Panc1 (cell line): ENCODE results near the gene PTGFRN. TPM values are rescaled to one million over a fixed set of nuclear protein-coding genes. Genes with fewer than 3 reads are reported as not detected.

Experiments used
- ATAC-seq: fragments of 200-7000 bp; cut with Tn5 transposase; 2 replicates; pipeline ENCODE4 v1.9.1; 2020; ENCODE audit warnings: mild to moderate bottlenecking, moderate library complexity
- BruUV-seq: library from RNA; stranded (reverse); fragments of 400-500 nt; replicated peaks from 2 replicates; lab custom pipeline; 2021; lab: Mats Ljungman, UMichigan
- CTCF ChIA-PET: fragments of 300-600 bp; sonication (Branson Sonifier 250); formaldehyde crosslinking; loops from one replicate; lab custom pipeline; 2022; ENCODE audit warnings: antibody characterized with exemption; lab: Charles Lee
- POLR2A ChIA-PET: fragments of 300-600 bp; sonication (Branson Sonifier 250); formaldehyde crosslinking; loops from one replicate; lab custom pipeline; 2022; ENCODE audit warnings: antibody characterized with exemption; lab: Charles Lee
- DNase-seq: peaks from one replicate; pipeline ENCODE4 v3.0.0-alpha.2; 2010; ENCODE audit warnings: low read depth, low spot score
- H3K27ac ChIP-seq: 2 replicates; pipeline ENCODE4 v1.5.1; 2011; ENCODE audit warnings: mild to moderate bottlenecking, low read length, inconsistent platforms
- H3K27me3 ChIP-seq: fragments of 200-500 bp; sonication (Bioruptor generic); 2 replicates; pipeline ENCODE4 v1.6.0; 2014; ENCODE audit warnings: low read length, inconsistent platforms; ENCODE audit not compliant: control insufficient read depth, insufficient read depth
- H3K36me3 ChIP-seq: fragments of 200-500 bp; sonication (Bioruptor generic); 2 replicates; pipeline ENCODE4 v1.5.1; 2014; ENCODE audit warnings: inconsistent platforms, mild to moderate bottlenecking, low read length, moderate library complexity; ENCODE audit not compliant: control insufficient read depth, insufficient read depth
- H3K4me1 ChIP-seq: 2 replicates; pipeline ENCODE4 v1.5.1; 2011; ENCODE audit warnings: inconsistent platforms, mild to moderate bottlenecking, low read length, moderate library complexity; ENCODE audit not compliant: control insufficient read depth, insufficient read depth
- H3K4me3 ChIP-seq, 2 experiments: 2 replicates each; pipeline ENCODE4 v1.5.1; 2011 to 2012; ENCODE audit warnings: low read depth in 2 of 2, low read length in 2 of 2, mild to moderate bottlenecking in 2 of 2, inconsistent platforms in 1 of 2, moderate library complexity in 1 of 2
- H3K9me3 ChIP-seq: fragments of 200-500 bp; sonication (Bioruptor generic); 2 replicates; pipeline ENCODE4 v1.5.1; 2014; ENCODE audit warnings: low read depth, mild to moderate bottlenecking, inconsistent platforms, low read length, moderate library complexity; ENCODE audit not compliant: control insufficient read depth, insufficient read depth
- CTCF ChIP-seq: fragments of 450-650 bp; IDR thresholded peaks from 2 replicates; pipeline ENCODE4 v1.5.1; 2017; ENCODE audit warnings: mild to moderate bottlenecking
- POLR2AphosphoS5 ChIP-seq: IDR thresholded peaks from 2 replicates; pipeline ENCODE4 v1.6.1; 2012; ENCODE audit warnings: mild to moderate bottlenecking, low read depth, low read length, moderate library complexity
- REST ChIP-seq, 2 experiments: IDR thresholded peaks; 2 replicates each; pipeline ENCODE4 v1.6.1; 2011 to 2012; ENCODE audit warnings: low read depth in 2 of 2, control low read depth in 1 of 2, low read length in 1 of 2, mild to moderate bottlenecking in 1 of 2, moderate library complexity in 1 of 2; ENCODE audit not compliant: insufficient read depth in 1 of 2
- SIN3A ChIP-seq: IDR thresholded peaks from 2 replicates; pipeline ENCODE4 v1.6.1; 2012; ENCODE audit warnings: low read depth, mild to moderate bottlenecking, low read length, moderate library complexity, borderline replicate concordance; ENCODE audit not compliant: insufficient read depth
- TCF7L2 ChIP-seq: IDR thresholded peaks from 2 replicates; pipeline ENCODE4 v1.6.1; 2011; ENCODE audit warnings: mild to moderate bottlenecking, low read depth, low read length, inconsistent platforms
- in situ Hi-C: cut with HindIII; loops from 2 replicates; pipeline ENCODE4 v1.10.0; 2016; ENCODE audit warnings: low sequenced_read_pairs, low pct_unique_long_range_greater_than_20kb
- intact Hi-C: fragments of 100-400 bp; cut with micrococcal nuclease; formaldehyde crosslinking; loops from one replicate; pipeline ENCODE4 v1.10.0; 2022; ENCODE audit not compliant: unreplicated experiment
- total RNA-seq: library from RNA; stranded (reverse); gene quantifications from one replicate; pipeline ENCODE4 v1.2.1, GENCODE V29; 2021; ENCODE audit not compliant: unreplicated experiment

The PTGFRN gene
- total RNA-seq, 1 experiment from 2014 or later, result 5.2 TPM

- no peak for TF ChIP-seq TCF7L2
- no peak for TF ChIP-seq SIN3A
- no peak for TF ChIP-seq CTCF
- TF ChIP-seq REST (IDR thresholded peaks at IDR 0.05; ENCODE audit: insufficient read depth in 1 of 2, low read depth in 2 of 2, low read length in 1 of 2), result no peak
- TF ChIP-seq POLR2AphosphoS5, result no peak
- H3K4me3 ChIP-seq, result no peak overlapping the region
- ATAC-seq, result no peak
- DNase-seq, result no peak
- POLR2A ChIA-PET, result no interaction called here
- in situ Hi-C loops (no loop called here), intact Hi-C loops (no loop called here)
- no peaks in the 10 kb centered on the region for H3K36me3 ChIP-seq
- no peak overlapping the region for H3K27ac ChIP-seq
- no TSS peak for BruUV-seq
- CTCF ChIA-PET, result no interaction called here
- no peaks in the 10 kb centered on the region for H3K9me3 ChIP-seq
- no peaks in the 10 kb centered on the region for H3K4me1 ChIP-seq
- peaks cover 2% of the 10 kb centered on the region for H3K27me3 ChIP-seq
Observed at GRCh38 chr1:117015724-117016123, 106.0 kb downstream of the PTGFRN start.

GRCh38 chr1:117017062-117017461, 107.3 kb downstream of the PTGFRN start:
- no peak for ATAC-seq
- H3K4me1 ChIP-seq, result no peaks in the 10 kb centered on the region
- CTCF ChIA-PET, result no interaction called here
- intact Hi-C loops (no loop called here), in situ Hi-C loops (no loop called here)
- H3K36me3 ChIP-seq, result no peaks in the 10 kb centered on the region
- H3K27ac ChIP-seq, result no peak overlapping the region
- BruUV-seq, result no TSS peak
- no peak overlapping the region for H3K4me3 ChIP-seq
- POLR2A ChIA-PET, result no interaction called here
- DNase-seq, result no peak
- peaks cover 2% of the 10 kb centered on the region for H3K27me3 ChIP-seq
- no peak for TF ChIP-seq TCF7L2
- TF ChIP-seq SIN3A, result no peak
- no peak for TF ChIP-seq POLR2AphosphoS5
- no peak for TF ChIP-seq REST (IDR thresholded peaks at IDR 0.05; ENCODE audit: insufficient read depth in 1 of 2, low read depth in 2 of 2, low read length in 1 of 2)
- no peak for TF ChIP-seq CTCF
- no peaks in the 10 kb centered on the region for H3K9me3 ChIP-seq
